Measurements from ENCODE around the gene RAPGEF5. TPM values are rescaled to one million over a fixed set of nuclear protein-coding genes. Genes with fewer than 3 reads are reported as not detected.

The RAPGEF5 gene
- total RNA-seq, 3 donors from 2014 or later, result 18.7 to 78.0 (median 41.9) TPM

- intact Hi-C loops (cut with DNase I; ENCODE audit: low total_unique reads), result loop anchor here (10.0 kb wide), 1 partner anchor 1860 kb away; no protein-coding TSS in a partner anchor
- H3K9me3 ChIP-seq, result no peaks in the 10 kb centered on the region
- no peaks in the 10 kb centered on the region for H3K4me1 ChIP-seq
- no peak for DNase-seq (ENCODE audit: low spot score in 2 of 2)
- H3K27ac ChIP-seq, result no peak overlapping the region
- TF ChIP-seq, protein P1, sequence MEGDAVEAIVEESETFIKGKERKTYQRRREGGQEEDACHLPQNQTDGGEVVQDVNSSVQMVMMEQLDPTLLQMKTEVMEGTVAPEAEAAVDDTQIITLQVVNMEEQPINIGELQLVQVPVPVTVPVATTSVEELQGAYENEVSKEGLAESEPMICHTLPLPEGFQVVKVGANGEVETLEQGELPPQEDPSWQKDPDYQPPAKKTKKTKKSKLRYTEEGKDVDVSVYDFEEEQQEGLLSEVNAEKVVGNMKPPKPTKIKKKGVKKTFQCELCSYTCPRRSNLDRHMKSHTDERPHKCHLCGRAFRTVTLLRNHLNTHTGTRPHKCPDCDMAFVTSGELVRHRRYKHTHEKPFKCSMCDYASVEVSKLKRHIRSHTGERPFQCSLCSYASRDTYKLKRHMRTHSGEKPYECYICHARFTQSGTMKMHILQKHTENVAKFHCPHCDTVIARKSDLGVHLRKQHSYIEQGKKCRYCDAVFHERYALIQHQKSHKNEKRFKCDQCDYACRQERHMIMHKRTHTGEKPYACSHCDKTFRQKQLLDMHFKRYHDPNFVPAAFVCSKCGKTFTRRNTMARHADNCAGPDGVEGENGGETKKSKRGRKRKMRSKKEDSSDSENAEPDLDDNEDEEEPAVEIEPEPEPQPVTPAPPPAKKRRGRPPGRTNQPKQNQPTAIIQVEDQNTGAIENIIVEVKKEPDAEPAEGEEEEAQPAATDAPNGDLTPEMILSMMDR (IDR thresholded peaks at IDR 0.05), result no peak
- TF ChIP-seq POLR2AphosphoS5 (IDR thresholded peaks at IDR 0.05) (no peak), POLR2A (IDR thresholded peaks at IDR 0.05) (no peak)
- no peaks in the 10 kb centered on the region for H3K36me3 ChIP-seq
- no peaks in the 10 kb centered on the region for H3K27me3 ChIP-seq
- H3K4me3 ChIP-seq, result no peak overlapping the region
Observed at GRCh38 chr7:22174574-22174953, 182.4 kb downstream of the RAPGEF5 start.

- intact Hi-C loops (cut with DNase I; ENCODE audit: low total_unique reads), result loop anchor here (10.0 kb wide), 1 partner anchor 1859 kb away; no protein-coding TSS in a partner anchor
- Histone ChIP-seq H3K9me3 (no peaks in the 10 kb centered on the region), H3K27me3 (no peaks in the 10 kb centered on the region), H3K4me1 (no peaks in the 10 kb centered on the region), H3K4me3 (no peak overlapping the region), H3K36me3 (no peaks in the 10 kb centered on the region), H3K27ac (no peak overlapping the region)
- TF ChIP-seq POLR2AphosphoS5 (IDR thresholded peaks at IDR 0.05) (no peak), POLR2A (IDR thresholded peaks at IDR 0.05) (no peak)
- TF ChIP-seq, protein P1 (IDR thresholded peaks at IDR 0.05), result no peak
- no peak for DNase-seq (ENCODE audit: low spot score in 2 of 2)
Observed at GRCh38 chr7:22173685-22174573, 183.0 kb downstream of the RAPGEF5 start.

DNA sequence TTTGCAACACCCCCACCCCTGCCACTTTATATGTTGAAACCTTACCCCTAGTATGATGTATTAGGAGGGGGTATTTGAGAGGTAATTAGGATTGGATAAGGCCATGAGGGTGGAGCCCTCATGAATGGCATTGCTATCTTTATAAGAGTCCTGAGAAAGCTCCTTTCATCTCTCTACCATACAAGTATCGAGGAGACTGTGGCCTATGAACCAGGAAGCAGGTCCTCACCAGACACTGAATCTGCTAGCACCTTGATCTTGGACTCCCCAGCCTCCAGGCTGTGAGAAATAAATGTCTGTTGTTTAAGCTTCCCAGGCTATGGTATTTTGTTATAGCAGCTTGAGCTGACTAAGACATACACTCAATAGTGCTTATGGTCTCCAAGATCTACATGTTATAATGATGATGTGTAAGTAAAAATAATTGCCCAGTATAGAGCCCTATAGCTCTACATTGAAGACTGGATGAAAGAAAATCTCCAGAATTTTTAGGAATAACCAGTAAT, 188.8 kb downstream of the RAPGEF5 start:
- no peak overlapping the region for H3K27ac ChIP-seq
- no peaks in the 10 kb centered on the region for H3K27me3 ChIP-seq
- H3K9me3 ChIP-seq, result no peaks in the 10 kb centered on the region
- no peaks in the 10 kb centered on the region for H3K4me1 ChIP-seq
- intact Hi-C loops (cut with DNase I; ENCODE audit: low total_unique reads), result no loop called here
- TF ChIP-seq POLR2AphosphoS5 (IDR thresholded peaks at IDR 0.05) (no peak), POLR2A (IDR thresholded peaks at IDR 0.05) (no peak)
- TF ChIP-seq, protein P1 (IDR thresholded peaks at IDR 0.05), result no peak
- DNase-seq (ENCODE audit: low spot score in 2 of 2), result no peak
- no peak overlapping the region for H3K4me3 ChIP-seq
- no peaks in the 10 kb centered on the region for H3K36me3 ChIP-seq

DNA sequence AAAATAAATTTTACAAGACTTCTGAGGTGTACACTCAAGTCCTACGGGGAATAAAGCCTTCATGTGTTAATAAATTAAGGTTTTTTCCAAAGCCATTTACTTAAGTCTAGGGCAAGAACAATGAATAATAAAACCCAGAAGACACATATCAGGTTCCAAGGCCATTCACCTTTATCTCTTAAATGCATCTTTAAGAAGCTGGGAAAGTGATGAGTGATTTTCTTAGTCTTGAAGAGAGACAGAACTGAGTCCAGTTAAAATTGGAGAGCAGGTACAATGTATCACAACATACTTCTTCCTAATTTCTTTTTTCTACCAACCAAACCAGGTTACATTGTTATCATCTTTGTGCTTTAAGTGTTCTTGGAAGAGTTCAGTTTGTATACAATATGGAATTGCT, 189.5 kb downstream of the RAPGEF5 start:
- Histone ChIP-seq H3K27ac (no peak overlapping the region), H3K36me3 (no peaks in the 10 kb centered on the region), H3K4me3 (no peak overlapping the region), H3K27me3 (no peaks in the 10 kb centered on the region), H3K9me3 (no peaks in the 10 kb centered on the region), H3K4me1 (no peaks in the 10 kb centered on the region)
- TF ChIP-seq, protein P1 (IDR thresholded peaks at IDR 0.05), result no peak
- no peak for TF ChIP-seq POLR2A (IDR thresholded peaks at IDR 0.05)
- no peak for TF ChIP-seq POLR2AphosphoS5 (IDR thresholded peaks at IDR 0.05)
- no peak for DNase-seq (ENCODE audit: low spot score in 2 of 2)
- intact Hi-C loops (cut with DNase I; ENCODE audit: low total_unique reads), result no loop called here

GRCh38 chr7:22166928-22167327, 190.0 kb downstream of the RAPGEF5 start:
- no peaks in the 10 kb centered on the region for H3K9me3 ChIP-seq
- no peak overlapping the region for H3K27ac ChIP-seq
- intact Hi-C loops (cut with DNase I; ENCODE audit: low total_unique reads), result no loop called here

More at GRCh38 chr7:22166928-22167327, 190.0 kb downstream of the RAPGEF5 start:
- no peak overlapping the region for H3K4me3 ChIP-seq
- H3K27me3 ChIP-seq, result no peaks in the 10 kb centered on the region
- DNase-seq (ENCODE audit: low spot score in 2 of 2), result no peak
- no peaks in the 10 kb centered on the region for H3K4me1 ChIP-seq
- TF ChIP-seq POLR2AphosphoS5 (IDR thresholded peaks at IDR 0.05) (no peak), POLR2A (IDR thresholded peaks at IDR 0.05) (no peak)
- TF ChIP-seq, protein P1 (IDR thresholded peaks at IDR 0.05), result no peak
- H3K36me3 ChIP-seq, result no peaks in the 10 kb centered on the region
